Fibroblast of lung (primary cell): ENCODE data around the gene ITCH. TPM values are rescaled to one million over a fixed set of nuclear protein-coding genes. Genes with fewer than 3 reads are reported as not detected.
"Not testable (repeated sequence)": the region's sequence is repeated elsewhere in the genome, so short reads cannot be mapped to it uniquely, and the experiment has no call there.

Experiments used
- DNase-seq, 2 donors: peaks; one replicate each; pipeline versions ENCODE4 v3.0.0 to v3.0.0-alpha.2; 2010; ENCODE audit warnings: low read depth in 2 of 2
- H2AFZ ChIP-seq: 2 replicates; pipeline ENCODE4 v1.5.1; 2012; ENCODE audit warnings: low read length, control low read depth, inconsistent platforms
- H3K27ac ChIP-seq: 2 replicates; pipeline ENCODE4 v1.5.1; 2011; ENCODE audit warnings: low read length, control low read depth; ENCODE audit not compliant: insufficient read depth
- H3K27me3 ChIP-seq: 2 replicates; pipeline ENCODE4 v1.5.1; 2011; ENCODE audit warnings: mild to moderate bottlenecking, low read length; ENCODE audit not compliant: control insufficient read depth, insufficient read depth
- H3K36me3 ChIP-seq: 2 replicates; pipeline ENCODE4 v1.5.1; 2011; ENCODE audit warnings: low read length; ENCODE audit not compliant: control insufficient read depth, insufficient read depth
- H3K4me1 ChIP-seq: 2 replicates; pipeline ENCODE4 v1.5.1; 2011; ENCODE audit warnings: low read length; ENCODE audit not compliant: control insufficient read depth, insufficient read depth; ENCODE audit errors: extremely low read depth
- H3K4me2 ChIP-seq: 2 replicates; pipeline ENCODE4 v1.5.1; 2011; ENCODE audit warnings: low read length, control low read depth; ENCODE audit not compliant: insufficient read depth; ENCODE audit errors: extremely low read depth
- H3K4me3 ChIP-seq, 4 experiments: fragments of 200-600 bp in 1 of 4; sonication (generic) in 1 of 4; replicated peaks in 1 of 4; 2 replicates each; pipeline ENCODE4 v1.5.1; 2011 to 2016; ENCODE audit warnings: low read length in 4 of 4, low read depth in 3 of 4, mild to moderate bottlenecking in 3 of 4, control low read depth in 2 of 4, inconsistent platforms in 1 of 4, mixed read lengths in 1 of 4; ENCODE audit not compliant: insufficient read depth in 1 of 4; ENCODE audit errors: control extremely low read depth in 1 of 4
- H3K79me2 ChIP-seq: 2 replicates; pipeline ENCODE4 v1.5.1; 2012; ENCODE audit warnings: mild to moderate bottlenecking, low read length, inconsistent platforms; ENCODE audit not compliant: control insufficient read depth, insufficient read depth
- H3K9ac ChIP-seq: 2 replicates; pipeline ENCODE4 v1.5.1; 2011; ENCODE audit warnings: mild to moderate bottlenecking, low read length, control low read depth; ENCODE audit not compliant: insufficient read depth
- H3K9me3 ChIP-seq: 2 replicates; pipeline ENCODE4 v1.5.1; 2012; ENCODE audit warnings: low read depth, low read length; ENCODE audit not compliant: control insufficient read depth, insufficient read depth
- H4K20me1 ChIP-seq: 2 replicates; pipeline ENCODE4 v1.5.1; 2011; ENCODE audit warnings: low read length; ENCODE audit not compliant: control insufficient read depth, insufficient read depth; ENCODE audit errors: extremely low read depth
- CTCF ChIP-seq, 2 donors: IDR thresholded peaks in 1 of 2; conservative IDR thresholded peaks in 1 of 2; 1 replicate in 1 of 2; 2 replicates in 1 of 2; pipeline ENCODE4 v1.5.1; 2011 to 2012; ENCODE audit warnings: low read length in 2 of 2, control low read depth in 1 of 2, inconsistent platforms in 1 of 2, low read depth in 1 of 2, mild to moderate bottlenecking in 1 of 2
- EZH2 ChIP-seq: IDR thresholded peaks from 2 replicates; pipeline ENCODE4 v1.5.1; 2012; ENCODE audit warnings: low read length, control low read depth, mild to moderate bottlenecking; ENCODE audit errors: missing control alignments
- polyA plus RNA-seq, 2 donors: library from polyadenylated mRNA; depleted of rRNA in 1 of 2; stranded (reverse) in 1 of 2; unstranded in 1 of 2; fragments of >200 nt; gene quantifications; 2 replicates each; pipeline ENCODE4 v1.2.1, GENCODE V29; 2011 to 2012; ENCODE audit warnings: missing spikeins in 1 of 2
- total RNA-seq: library from RNA; depleted of rRNA; stranded (reverse); fragments of >200 nt; gene quantifications from 2 replicates; pipeline ENCODE4 v1.2.1, GENCODE V29; 2014

ITCH gene
- total and polyA plus RNA-seq, 2 donors (not counting 1 experiment from before 2014, with no cell fraction given): 25.0 to 77.6 TPM

GRCh38 chr20:34365765-34366213 is 2.7 kb downstream of the ITCH start:
- no peak overlapping the region for H3K4me2 ChIP-seq
- H3K27ac ChIP-seq: no peak overlapping the region
- H3K4me3 ChIP-seq: no peak overlapping the region
- DNase-seq: no peak
- H3K79me2 ChIP-seq: peaks cover 63% of the 10 kb centered on the region
- no peak overlapping the region for H3K9ac ChIP-seq
- TF ChIP-seq CTCF (conservative IDR thresholded peaks at IDR 0.05 in 1 of 2, IDR thresholded peaks at IDR 0.05 in 1 of 2; ENCODE audit: low read depth in 1 of 2, low read length in 2 of 2) (no peak), EZH2 (no peak)
- H3K9me3 ChIP-seq: no peaks in the 10 kb centered on the region
- H2AFZ ChIP-seq: no peak overlapping the region
- peaks cover 3% of the 10 kb centered on the region for H3K36me3 ChIP-seq
- peaks cover 9% of the 10 kb centered on the region for H3K4me1 ChIP-seq
- peaks cover 2% of the 10 kb centered on the region for H4K20me1 ChIP-seq
- no peaks in the 10 kb centered on the region for H3K27me3 ChIP-seq

GRCh38 chr20:34367155-34367554 is 4.1 kb downstream of the ITCH start:
- TF ChIP-seq CTCF (conservative IDR thresholded peaks at IDR 0.05 in 1 of 2, IDR thresholded peaks at IDR 0.05 in 1 of 2; ENCODE audit: low read depth in 1 of 2, low read length in 2 of 2) (no peak), EZH2 (no peak)
- peaks cover 65% of the 10 kb centered on the region for H3K79me2 ChIP-seq
- no peak overlapping the region for H3K4me3 ChIP-seq
- no peak overlapping the region for H3K4me2 ChIP-seq
- DNase-seq: no peak
- H3K4me1 ChIP-seq: peaks cover 7% of the 10 kb centered on the region
- H3K27me3 ChIP-seq: no peaks in the 10 kb centered on the region
- H3K9ac ChIP-seq: no peak overlapping the region
- no peak overlapping the region for H2AFZ ChIP-seq
- no peaks in the 10 kb centered on the region for H3K9me3 ChIP-seq
- no peak overlapping the region for H3K27ac ChIP-seq
- H3K36me3 ChIP-seq: peaks cover 5% of the 10 kb centered on the region
- peaks cover 2% of the 10 kb centered on the region for H4K20me1 ChIP-seq

- not testable (repeated sequence) for H3K9me3 ChIP-seq, H2AFZ ChIP-seq, DNase-seq, H3K27ac ChIP-seq, H3K4me1 ChIP-seq, H3K27me3 ChIP-seq, H3K9ac ChIP-seq, H3K4me2 ChIP-seq, H4K20me1 ChIP-seq, H3K4me3 ChIP-seq, H3K36me3 ChIP-seq
- H3K79me2 ChIP-seq: peaks cover 66% of the 10 kb centered on the region
Observed at GRCh38 chr20:34367911-34368310, 4.8 kb downstream of the ITCH start.
